PC-9 (cell line): ENCODE results near the gene COPS6.

ENCODE experiments used
- EZH2 ChIP-seq: fragments of 200-600 bp; sonication (generic); IDR thresholded peaks from 2 replicates; pipeline ENCODE4 v1.8.0; 2017; ENCODE audit warnings: antibody characterized with exemption, low read depth
- TF ChIP-seq, protein P1 (sequence below): fragments of 200-600 bp; sonication (generic); conservative IDR thresholded peaks from 2 replicates; pipeline ENCODE4 v1.6.1; 2017; ENCODE audit warnings: mixed run types, antibody characterized with exemption, mild to moderate bottlenecking, moderate library complexity

DNA sequence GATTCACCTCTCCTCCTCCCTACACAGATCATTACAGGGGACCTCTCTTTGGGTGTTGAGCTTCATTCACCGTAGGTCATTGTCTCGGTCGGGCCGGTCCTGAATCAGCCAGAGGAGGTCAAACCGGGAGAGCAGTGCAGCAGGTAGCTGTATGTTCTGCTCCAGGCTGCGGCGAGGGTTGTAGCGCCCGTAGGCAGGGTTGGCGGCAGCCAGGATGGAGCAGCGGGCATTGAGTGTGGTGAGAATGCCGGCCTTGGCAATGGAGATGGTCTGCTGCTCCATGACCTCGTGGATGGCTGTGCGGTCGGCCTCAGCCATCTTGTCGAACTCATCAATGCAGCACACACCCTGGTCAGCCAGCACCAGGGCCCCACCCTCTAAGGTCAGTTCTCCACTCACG lies 6.9 kb downstream of the COPS6 start:
- TF ChIP-seq, protein P1, sequence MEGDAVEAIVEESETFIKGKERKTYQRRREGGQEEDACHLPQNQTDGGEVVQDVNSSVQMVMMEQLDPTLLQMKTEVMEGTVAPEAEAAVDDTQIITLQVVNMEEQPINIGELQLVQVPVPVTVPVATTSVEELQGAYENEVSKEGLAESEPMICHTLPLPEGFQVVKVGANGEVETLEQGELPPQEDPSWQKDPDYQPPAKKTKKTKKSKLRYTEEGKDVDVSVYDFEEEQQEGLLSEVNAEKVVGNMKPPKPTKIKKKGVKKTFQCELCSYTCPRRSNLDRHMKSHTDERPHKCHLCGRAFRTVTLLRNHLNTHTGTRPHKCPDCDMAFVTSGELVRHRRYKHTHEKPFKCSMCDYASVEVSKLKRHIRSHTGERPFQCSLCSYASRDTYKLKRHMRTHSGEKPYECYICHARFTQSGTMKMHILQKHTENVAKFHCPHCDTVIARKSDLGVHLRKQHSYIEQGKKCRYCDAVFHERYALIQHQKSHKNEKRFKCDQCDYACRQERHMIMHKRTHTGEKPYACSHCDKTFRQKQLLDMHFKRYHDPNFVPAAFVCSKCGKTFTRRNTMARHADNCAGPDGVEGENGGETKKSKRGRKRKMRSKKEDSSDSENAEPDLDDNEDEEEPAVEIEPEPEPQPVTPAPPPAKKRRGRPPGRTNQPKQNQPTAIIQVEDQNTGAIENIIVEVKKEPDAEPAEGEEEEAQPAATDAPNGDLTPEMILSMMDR = no peak
- TF ChIP-seq EZH2 = no peak
